GM23338 (cell line): Measurements from ENCODE around the gene SEMA3C. TPM values are rescaled to one million over a fixed set of nuclear protein-coding genes. Genes with fewer than 3 reads are reported as not detected.
A peak's percentile ranks its signal among the peaks of the same experiment; 100 is the strongest.

Source experiments
- ATAC-seq: fragments of 200-7000 bp; cut with Tn5 transposase; 3 replicates; pipeline ENCODE4 v1.9.1; 2020
- DNase-seq: peaks from one replicate; pipeline ENCODE4 v3.0.0-alpha.2; 2015; ENCODE audit warnings: low spot score
- H2AFZ ChIP-seq: fragments of 200-600 bp; sonication (generic); 2 replicates; pipeline ENCODE4 v1.8.0; 2016; ENCODE audit warnings: antibody characterized with exemption, mild to moderate bottlenecking, moderate library complexity
- H3F3A ChIP-seq: fragments of 200-600 bp; sonication (generic); replicated peaks from 2 replicates; pipeline ENCODE4 v1.8.0; 2017; ENCODE audit warnings: antibody characterized with exemption, mixed run types, low read depth
- H3K27ac ChIP-seq: fragments of 200-600 bp; sonication (generic); 2 replicates; pipeline ENCODE4 v1.6.1; 2016; ENCODE audit warnings: low read depth
- H3K27me3 ChIP-seq: fragments of 200-600 bp; sonication (generic); 2 replicates; pipeline ENCODE4 v1.8.0; 2016; ENCODE audit warnings: mild to moderate bottlenecking, mixed run types, moderate library complexity; ENCODE audit not compliant: insufficient read depth
- H3K36me3 ChIP-seq: fragments of 200-600 bp; sonication (generic); 2 replicates; pipeline ENCODE4 v1.8.0; 2016; ENCODE audit warnings: mild to moderate bottlenecking; ENCODE audit not compliant: insufficient read depth
- H3K4me1 ChIP-seq: fragments of 200-600 bp; sonication (generic); 2 replicates; pipeline ENCODE4 v1.8.0; 2016; ENCODE audit warnings: mild to moderate bottlenecking, moderate library complexity; ENCODE audit not compliant: insufficient read depth
- H3K4me2 ChIP-seq: fragments of 200-600 bp; sonication (generic); 2 replicates; pipeline ENCODE4 v1.7.1; 2017; ENCODE audit warnings: mixed run types
- H3K4me3 ChIP-seq: fragments of 200-600 bp; sonication (generic); 2 replicates; pipeline ENCODE4 v1.6.1; 2016; ENCODE audit warnings: mixed run types
- H3K79me2 ChIP-seq: fragments of 200-600 bp; sonication (generic); replicated peaks from 2 replicates; pipeline ENCODE4 v1.8.0; 2017; ENCODE audit warnings: mild to moderate bottlenecking; ENCODE audit not compliant: insufficient read depth
- H3K9me2 ChIP-seq: fragments of 200-600 bp; sonication (generic); 2 replicates; pipeline ENCODE4 v1.8.0; 2017; ENCODE audit not compliant: insufficient read depth
- H4K20me1 ChIP-seq: fragments of 200-600 bp; sonication (generic); replicated peaks from 2 replicates; pipeline ENCODE4 v1.8.0; 2017; ENCODE audit warnings: mild to moderate bottlenecking; ENCODE audit not compliant: insufficient read depth
- H3K27ac Mint-ChIP-seq: 2 replicates; pipeline ENCODE4 v1.8.0; 2020; ENCODE audit warnings: inconsistent platforms, mild to moderate bottlenecking, moderate library complexity, mixed read lengths
- H3K27me3 Mint-ChIP-seq: 3 replicates; pipeline ENCODE4 v1.8.0; 2022; ENCODE audit warnings: low read depth, mild to moderate bottlenecking, moderate library complexity, mixed read lengths, inconsistent platforms; ENCODE audit not compliant: insufficient read depth, poor library complexity
- H3K36me3 Mint-ChIP-seq: 3 replicates; pipeline ENCODE4 v1.8.0; 2021; ENCODE audit warnings: low read depth, mild to moderate bottlenecking, inconsistent platforms, moderate library complexity, mixed read lengths
- H3K4me1 Mint-ChIP-seq: 3 replicates; pipeline ENCODE4 v1.8.0; 2020; ENCODE audit warnings: mild to moderate bottlenecking, inconsistent platforms, mixed read lengths
- H3K4me3 Mint-ChIP-seq: 3 replicates; pipeline ENCODE4 v1.8.0; 2021; ENCODE audit warnings: moderate library complexity, mild to moderate bottlenecking, inconsistent platforms, mixed read lengths
- H3K9me3 Mint-ChIP-seq: 3 replicates; pipeline ENCODE4 v1.8.0; 2020; ENCODE audit warnings: moderate library complexity, mild to moderate bottlenecking, inconsistent platforms, mixed read lengths
- CREB1 ChIP-seq: fragments of 250-450 bp; sonication (Bioruptor Pico); IDR thresholded peaks from 2 replicates; pipeline ENCODE4 v1.5.0; 2020; ENCODE audit warnings: low read depth, mild to moderate bottlenecking, moderate library complexity
- EZH2 ChIP-seq: fragments of 200-600 bp; sonication (generic); IDR thresholded peaks from one replicate; pipeline ENCODE4 v1.8.0; 2017; ENCODE audit warnings: antibody characterized with exemption, mild to moderate bottlenecking, low read depth; ENCODE audit not compliant: unreplicated experiment
- JUNB ChIP-seq: IDR thresholded peaks from one replicate; pipeline ENCODE4 v1.6.1; 2016; ENCODE audit warnings: antibody characterized with exemption; ENCODE audit not compliant: unreplicated experiment
- NANOG ChIP-seq: IDR thresholded peaks from 2 replicates; pipeline ENCODE4 v1.6.1; 2016; ENCODE audit warnings: antibody characterized with exemption, borderline replicate concordance
- POLR2AphosphoS5 ChIP-seq: IDR thresholded peaks from 2 replicates; pipeline ENCODE4 v1.6.1; 2016; ENCODE audit warnings: antibody characterized with exemption, low read depth
- STAT1 ChIP-seq: IDR thresholded peaks from one replicate; pipeline ENCODE4 v1.6.1; 2016; ENCODE audit warnings: antibody characterized with exemption; ENCODE audit not compliant: unreplicated experiment
- ZNF114 ChIP-seq: fragments of 250-450 bp; sonication (Bioruptor Pico); IDR thresholded peaks from 2 replicates; pipeline ENCODE4 v1.5.0; 2020; ENCODE audit warnings: mild to moderate bottlenecking, moderate library complexity
- ZNF331 ChIP-seq: fragments of 250-450 bp; sonication (Bioruptor Pico); IDR thresholded peaks from 2 replicates; pipeline ENCODE4 v1.5.0; 2020; ENCODE audit warnings: low read depth, mild to moderate bottlenecking, moderate library complexity
- polyA plus RNA-seq: library from polyadenylated mRNA; unstranded; fragments of >200 nt; fragmentation: Nextera tagmentation; extraction: Ambion mirVana; gene quantifications from 2 replicates; pipeline ENCODE4 v1.2.1, GENCODE V29; 2016
- total RNA-seq: library from RNA; depleted of rRNA; stranded (reverse); fragments of >200 nt; shearing (Covaris generic); gene quantifications from 2 replicates; pipeline ENCODE4 v1.2.3, GENCODE V29; 2014
- TF ChIP-seq, protein P1 (sequence below): fragments of 250-450 bp; sonication (Bioruptor Pico); IDR thresholded peaks from 2 replicates; pipeline ENCODE4 v1.5.0; 2020; ENCODE audit warnings: mild to moderate bottlenecking, moderate library complexity
- TF ChIP-seq, protein P2 (sequence below): IDR thresholded peaks from one replicate; pipeline ENCODE4 v1.6.1; 2018; ENCODE audit warnings: antibody characterized with exemption; ENCODE audit not compliant: unreplicated experiment
- TF ChIP-seq, protein P3 (sequence below): IDR thresholded peaks from 2 replicates; pipeline ENCODE4 v1.6.1; 2016; ENCODE audit warnings: antibody characterized with exemption

SEMA3C gene
- total and polyA plus RNA-seq, 2 experiments from 2014 or later, result 1.0 to 3.5 TPM

- TF ChIP-seq, protein P1, sequence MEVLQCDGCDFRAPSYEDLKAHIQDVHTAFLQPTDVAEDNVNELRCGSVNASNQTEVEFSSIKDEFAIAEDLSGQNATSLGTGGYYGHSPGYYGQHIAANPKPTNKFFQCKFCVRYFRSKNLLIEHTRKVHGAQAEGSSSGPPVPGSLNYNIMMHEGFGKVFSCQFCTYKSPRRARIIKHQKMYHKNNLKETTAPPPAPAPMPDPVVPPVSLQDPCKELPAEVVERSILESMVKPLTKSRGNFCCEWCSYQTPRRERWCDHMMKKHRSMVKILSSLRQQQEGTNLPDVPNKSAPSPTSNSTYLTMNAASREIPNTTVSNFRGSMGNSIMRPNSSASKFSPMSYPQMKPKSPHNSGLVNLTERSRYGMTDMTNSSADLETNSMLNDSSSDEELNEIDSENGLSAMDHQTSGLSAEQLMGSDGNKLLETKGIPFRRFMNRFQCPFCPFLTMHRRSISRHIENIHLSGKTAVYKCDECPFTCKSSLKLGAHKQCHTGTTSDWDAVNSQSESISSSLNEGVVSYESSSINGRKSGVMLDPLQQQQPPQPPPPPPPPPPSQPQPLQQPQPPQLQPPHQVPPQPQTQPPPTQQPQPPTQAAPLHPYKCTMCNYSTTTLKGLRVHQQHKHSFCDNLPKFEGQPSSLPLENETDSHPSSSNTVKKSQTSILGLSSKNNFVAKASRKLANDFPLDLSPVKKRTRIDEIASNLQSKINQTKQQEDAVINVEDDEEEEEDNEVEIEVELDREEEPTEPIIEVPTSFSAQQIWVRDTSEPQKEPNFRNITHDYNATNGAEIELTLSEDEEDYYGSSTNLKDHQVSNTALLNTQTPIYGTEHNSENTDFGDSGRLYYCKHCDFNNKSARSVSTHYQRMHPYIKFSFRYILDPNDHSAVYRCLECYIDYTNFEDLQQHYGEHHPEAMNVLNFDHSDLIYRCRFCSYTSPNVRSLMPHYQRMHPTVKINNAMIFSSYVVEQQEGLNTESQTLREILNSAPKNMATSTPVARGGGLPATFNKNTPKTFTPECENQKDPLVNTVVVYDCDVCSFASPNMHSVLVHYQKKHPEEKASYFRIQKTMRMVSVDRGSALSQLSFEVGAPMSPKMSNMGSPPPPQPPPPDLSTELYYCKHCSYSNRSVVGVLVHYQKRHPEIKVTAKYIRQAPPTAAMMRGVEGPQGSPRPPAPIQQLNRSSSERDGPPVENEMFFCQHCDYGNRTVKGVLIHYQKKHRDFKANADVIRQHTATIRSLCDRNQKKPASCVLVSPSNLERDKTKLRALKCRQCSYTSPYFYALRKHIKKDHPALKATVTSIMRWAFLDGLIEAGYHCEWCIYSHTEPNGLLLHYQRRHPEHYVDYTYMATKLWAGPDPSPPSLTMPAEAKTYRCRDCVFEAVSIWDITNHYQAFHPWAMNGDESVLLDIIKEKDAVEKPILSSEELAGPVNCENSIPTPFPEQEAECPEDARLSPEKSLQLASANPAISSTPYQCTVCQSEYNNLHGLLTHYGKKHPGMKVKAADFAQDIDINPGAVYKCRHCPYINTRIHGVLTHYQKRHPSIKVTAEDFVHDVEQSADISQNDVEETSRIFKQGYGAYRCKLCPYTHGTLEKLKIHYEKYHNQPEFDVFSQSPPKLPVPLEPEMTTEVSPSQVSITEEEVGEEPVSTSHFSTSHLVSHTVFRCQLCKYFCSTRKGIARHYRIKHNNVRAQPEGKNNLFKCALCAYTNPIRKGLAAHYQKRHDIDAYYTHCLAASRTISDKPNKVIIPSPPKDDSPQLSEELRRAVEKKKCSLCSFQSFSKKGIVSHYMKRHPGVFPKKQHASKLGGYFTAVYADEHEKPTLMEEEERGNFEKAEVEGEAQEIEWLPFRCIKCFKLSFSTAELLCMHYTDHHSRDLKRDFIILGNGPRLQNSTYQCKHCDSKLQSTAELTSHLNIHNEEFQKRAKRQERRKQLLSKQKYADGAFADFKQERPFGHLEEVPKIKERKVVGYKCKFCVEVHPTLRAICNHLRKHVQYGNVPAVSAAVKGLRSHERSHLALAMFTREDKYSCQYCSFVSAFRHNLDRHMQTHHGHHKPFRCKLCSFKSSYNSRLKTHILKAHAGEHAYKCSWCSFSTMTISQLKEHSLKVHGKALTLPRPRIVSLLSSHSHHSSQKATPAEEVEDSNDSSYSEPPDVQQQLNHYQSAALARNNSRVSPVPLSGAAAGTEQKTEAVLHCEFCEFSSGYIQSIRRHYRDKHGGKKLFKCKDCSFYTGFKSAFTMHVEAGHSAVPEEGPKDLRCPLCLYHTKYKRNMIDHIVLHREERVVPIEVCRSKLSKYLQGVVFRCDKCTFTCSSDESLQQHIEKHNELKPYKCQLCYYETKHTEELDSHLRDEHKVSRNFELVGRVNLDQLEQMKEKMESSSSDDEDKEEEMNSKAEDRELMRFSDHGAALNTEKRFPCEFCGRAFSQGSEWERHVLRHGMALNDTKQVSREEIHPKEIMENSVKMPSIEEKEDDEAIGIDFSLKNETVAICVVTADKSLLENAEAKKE (CRISPR knock-in tag), result no peak
- no peak for TF ChIP-seq EZH2
- no peak for TF ChIP-seq STAT1
- TF ChIP-seq NANOG, result no peak
These were observed 77.4 kb downstream of the SEMA3C start (continued) for GRCh38 chr7:80841423-80841955.

- peak overlapping the region; percentile 33; the same call in 1 of the 2 replicates for H2AFZ ChIP-seq
- no peaks in the 10 kb centered on the region for H3K9me3 Mint-ChIP-seq
- H3K27ac ChIP-seq, result no peak overlapping the region
- H3K27me3 ChIP-seq, result no peaks in the 10 kb centered on the region
- peaks cover 30% of the 10 kb centered on the region for H3K4me1 Mint-ChIP-seq
- H4K20me1 ChIP-seq, result no peaks in the 10 kb centered on the region
- H3K4me3 ChIP-seq, result no peak overlapping the region
- H3F3A ChIP-seq, result no peaks in the 10 kb centered on the region
- no peaks in the 10 kb centered on the region for H3K36me3 Mint-ChIP-seq
- no peak overlapping the region for H3K4me2 ChIP-seq
- no peaks in the 10 kb centered on the region for H3K9me2 ChIP-seq
- no peaks in the 10 kb centered on the region for H3K27me3 Mint-ChIP-seq
- no peak for DNase-seq
- no peaks in the 10 kb centered on the region for H3K79me2 ChIP-seq
- no peak overlapping the region for H3K27ac Mint-ChIP-seq
- H3K4me1 ChIP-seq, result peaks cover 19% of the 10 kb centered on the region
- no peaks in the 10 kb centered on the region for H3K36me3 ChIP-seq
- ATAC-seq, result no peak
- no peak overlapping the region for H3K4me3 Mint-ChIP-seq
- no peak for TF ChIP-seq NANOG
- no peak for TF ChIP-seq POLR2AphosphoS5
- TF ChIP-seq ZNF114 (CRISPR knock-in tag), result no peak
- no peak for TF ChIP-seq JUNB
- TF ChIP-seq ZNF331, result no peak
- TF ChIP-seq CREB1 (CRISPR knock-in tag), result no peak
- no peak for TF ChIP-seq STAT1
- TF ChIP-seq, protein P2, sequence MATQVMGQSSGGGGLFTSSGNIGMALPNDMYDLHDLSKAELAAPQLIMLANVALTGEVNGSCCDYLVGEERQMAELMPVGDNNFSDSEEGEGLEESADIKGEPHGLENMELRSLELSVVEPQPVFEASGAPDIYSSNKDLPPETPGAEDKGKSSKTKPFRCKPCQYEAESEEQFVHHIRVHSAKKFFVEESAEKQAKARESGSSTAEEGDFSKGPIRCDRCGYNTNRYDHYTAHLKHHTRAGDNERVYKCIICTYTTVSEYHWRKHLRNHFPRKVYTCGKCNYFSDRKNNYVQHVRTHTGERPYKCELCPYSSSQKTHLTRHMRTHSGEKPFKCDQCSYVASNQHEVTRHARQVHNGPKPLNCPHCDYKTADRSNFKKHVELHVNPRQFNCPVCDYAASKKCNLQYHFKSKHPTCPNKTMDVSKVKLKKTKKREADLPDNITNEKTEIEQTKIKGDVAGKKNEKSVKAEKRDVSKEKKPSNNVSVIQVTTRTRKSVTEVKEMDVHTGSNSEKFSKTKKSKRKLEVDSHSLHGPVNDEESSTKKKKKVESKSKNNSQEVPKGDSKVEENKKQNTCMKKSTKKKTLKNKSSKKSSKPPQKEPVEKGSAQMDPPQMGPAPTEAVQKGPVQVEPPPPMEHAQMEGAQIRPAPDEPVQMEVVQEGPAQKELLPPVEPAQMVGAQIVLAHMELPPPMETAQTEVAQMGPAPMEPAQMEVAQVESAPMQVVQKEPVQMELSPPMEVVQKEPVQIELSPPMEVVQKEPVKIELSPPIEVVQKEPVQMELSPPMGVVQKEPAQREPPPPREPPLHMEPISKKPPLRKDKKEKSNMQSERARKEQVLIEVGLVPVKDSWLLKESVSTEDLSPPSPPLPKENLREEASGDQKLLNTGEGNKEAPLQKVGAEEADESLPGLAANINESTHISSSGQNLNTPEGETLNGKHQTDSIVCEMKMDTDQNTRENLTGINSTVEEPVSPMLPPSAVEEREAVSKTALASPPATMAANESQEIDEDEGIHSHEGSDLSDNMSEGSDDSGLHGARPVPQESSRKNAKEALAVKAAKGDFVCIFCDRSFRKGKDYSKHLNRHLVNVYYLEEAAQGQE, result no peak
- no peak for TF ChIP-seq EZH2
- TF ChIP-seq, protein P3, sequence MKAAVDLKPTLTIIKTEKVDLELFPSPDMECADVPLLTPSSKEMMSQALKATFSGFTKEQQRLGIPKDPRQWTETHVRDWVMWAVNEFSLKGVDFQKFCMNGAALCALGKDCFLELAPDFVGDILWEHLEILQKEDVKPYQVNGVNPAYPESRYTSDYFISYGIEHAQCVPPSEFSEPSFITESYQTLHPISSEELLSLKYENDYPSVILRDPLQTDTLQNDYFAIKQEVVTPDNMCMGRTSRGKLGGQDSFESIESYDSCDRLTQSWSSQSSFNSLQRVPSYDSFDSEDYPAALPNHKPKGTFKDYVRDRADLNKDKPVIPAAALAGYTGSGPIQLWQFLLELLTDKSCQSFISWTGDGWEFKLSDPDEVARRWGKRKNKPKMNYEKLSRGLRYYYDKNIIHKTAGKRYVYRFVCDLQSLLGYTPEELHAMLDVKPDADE, result no peak
These were observed 78.2 kb downstream of the SEMA3C start for GRCh38 chr7:80840681-80841080.
